ENCODE data around the gene PAQR4.

DNA sequence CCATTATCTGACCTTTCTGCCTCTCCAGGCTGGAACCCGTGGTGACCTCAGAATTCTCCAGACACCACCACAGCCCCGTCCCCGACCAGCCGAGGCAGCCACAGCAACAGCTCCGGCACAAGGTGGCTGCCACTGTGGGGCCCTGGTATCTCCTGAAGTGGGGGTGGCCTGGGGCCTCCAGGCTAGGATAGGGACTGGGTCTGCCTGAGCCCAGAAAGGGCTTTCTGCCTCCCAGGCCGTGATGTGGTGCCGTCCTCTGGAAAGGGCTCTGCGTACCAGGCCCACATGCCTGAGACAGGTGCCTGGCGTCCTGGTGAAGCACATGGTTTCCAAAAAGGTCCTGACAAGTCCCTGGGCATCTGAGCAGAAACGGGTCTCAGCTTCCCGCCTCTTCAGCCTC lies 40.4 kb upstream of the PAQR4 start:
- TF ChIP-seq POLR2AphosphoS5 (IDR thresholded peaks at IDR 0.05) (no peak), CTCF (IDR thresholded peaks at IDR 0.05) (no peak), POLR2A (IDR thresholded peaks at IDR 0.05) (no peak), EP300 (IDR thresholded peaks at IDR 0.05) (no peak)
